ENCODE results near the gene IRF2BPL.

- no peak for TF ChIP-seq POLR2A (IDR thresholded peaks at IDR 0.05; ENCODE audit: low read length)
- no peak for TF ChIP-seq GATA1 (IDR thresholded peaks at IDR 0.05; ENCODE audit: low read depth, low read length)
These were observed 16.3 kb upstream of the IRF2BPL start for GRCh38 chr14:77044783-77045237.

Data from erythroblast (primary cell).